GM19043 (cell line): ENCODE measurements around the gene ICAM2.

Source experiments
- ATAC-seq: cut with Tn5 transposase; IDR thresholded peaks from one replicate; pipeline ENCODE4 v1.9.1; 2021; ENCODE audit warnings: low read depth; ENCODE audit not compliant: unreplicated experiment

ICAM2 gene

DNA sequence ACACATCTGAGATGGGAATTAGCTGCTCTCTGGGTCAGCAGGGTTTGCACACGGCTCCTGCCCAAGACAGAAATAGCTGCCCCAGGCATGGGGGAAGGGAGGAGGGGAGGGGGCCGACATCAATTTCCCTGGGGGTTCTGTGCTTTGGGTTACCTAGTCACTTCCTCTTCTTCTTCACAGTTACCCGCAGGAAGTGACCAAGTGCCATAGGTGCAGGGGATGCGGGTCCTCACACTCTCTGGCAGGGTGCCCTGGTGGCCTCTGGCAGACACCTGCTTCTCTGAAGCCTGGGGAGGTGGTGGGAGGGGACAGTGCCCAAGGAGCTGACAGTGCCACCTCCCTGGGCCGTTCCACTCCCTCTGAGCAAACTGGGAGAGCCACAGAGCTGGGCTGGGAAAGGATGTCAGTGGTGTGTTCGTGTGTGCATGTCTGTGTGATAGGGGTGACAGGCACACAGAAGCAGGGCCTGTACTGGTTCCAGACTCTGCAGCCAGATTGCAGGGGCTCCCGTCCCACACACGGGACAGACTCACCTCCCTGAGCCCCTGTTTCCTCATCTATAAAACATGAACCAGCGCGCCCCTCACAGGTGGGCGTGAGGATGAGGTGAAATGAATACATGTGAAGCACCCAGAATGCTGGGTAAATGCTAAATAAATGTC is 65.9 kb downstream of the ICAM2 start:
- ATAC-seq: peak; percentile 64
